ENCODE results near the gene PTPRQ. TPM values are rescaled to one million over a fixed set of nuclear protein-coding genes. Genes with fewer than 3 reads are reported as not detected.
"Not testable (repeated sequence)": the region's sequence is repeated elsewhere in the genome, so short reads cannot be mapped to it uniquely, and the experiment has no call there.

The PTPRQ gene
- total RNA-seq, 1 donor: 5.4 TPM

GRCh38 chr12:80676042-80676636, 232.1 kb downstream of the PTPRQ start:
- H3K4me1 ChIP-seq (ENCODE audit: insufficient read depth, low read length); H3K36me3 ChIP-seq (ENCODE audit: insufficient read depth, low read length); H3K4me3 ChIP-seq (ENCODE audit: insufficient read depth, low read length); H3K9me3 ChIP-seq (ENCODE audit: low read depth, low read length); H4K20me1 ChIP-seq (ENCODE audit: insufficient read depth, low read length); H3K79me2 ChIP-seq (ENCODE audit: insufficient read depth, low read length); H3K27ac ChIP-seq (ENCODE audit: low read depth, low read length); H3K4me2 ChIP-seq (ENCODE audit: insufficient read depth, low read length); DNase-seq (ENCODE audit: insufficient read length, low spot score, missing footprints); H3K27me3 ChIP-seq (ENCODE audit: insufficient read depth, low read length): not testable (repeated sequence)
- peak; percentile 35 for TF ChIP-seq CTCF (IDR thresholded peaks at IDR 0.05; ENCODE audit: extremely low read depth, low read depth, low read length)
- H2AFZ ChIP-seq (ENCODE audit: low read length): peak overlapping the region; percentile 11

GRCh38 chr12:80676856-80677255, 232.8 kb downstream of the PTPRQ start:
- no peak overlapping the region for H2AFZ ChIP-seq (ENCODE audit: low read length)

DNA sequence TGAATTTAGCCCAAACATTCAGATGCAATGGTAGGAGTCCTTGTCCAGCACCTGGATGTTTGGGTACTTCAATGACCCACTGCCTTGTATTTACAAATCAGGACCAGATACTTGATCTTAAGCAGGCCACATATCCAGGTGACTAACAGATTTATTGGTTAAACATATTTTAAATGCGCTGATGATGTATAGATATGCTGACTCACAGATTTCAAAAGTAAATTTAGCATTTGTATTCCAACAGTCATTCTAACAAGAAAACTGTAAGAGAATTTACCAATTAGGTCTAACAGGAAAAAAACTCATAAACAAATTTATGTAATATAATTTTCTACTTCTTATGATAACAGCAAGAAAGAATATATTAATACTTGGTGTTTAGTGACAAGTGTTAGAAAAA, 234.0 kb downstream of the PTPRQ start:
- Histone ChIP-seq H4K20me1 (ENCODE audit: insufficient read depth, low read length) (no peaks in the 10 kb centered on the region), H3K27me3 (ENCODE audit: insufficient read depth, low read length) (no peaks in the 10 kb centered on the region), H3K27ac (ENCODE audit: low read depth, low read length) (no peak overlapping the region), H2AFZ (ENCODE audit: low read length) (no peak overlapping the region), H3K36me3 (ENCODE audit: insufficient read depth, low read length) (no peaks in the 10 kb centered on the region), H3K9me3 (ENCODE audit: low read depth, low read length) (no peaks in the 10 kb centered on the region), H3K4me2 (ENCODE audit: insufficient read depth, low read length) (no peak overlapping the region), H3K79me2 (ENCODE audit: insufficient read depth, low read length) (no peaks in the 10 kb centered on the region), H3K4me3 (ENCODE audit: insufficient read depth, low read length) (no peak overlapping the region), H3K4me1 (ENCODE audit: insufficient read depth, low read length) (no peaks in the 10 kb centered on the region)
- no peak for DNase-seq (ENCODE audit: insufficient read length, low spot score, missing footprints)
- TF ChIP-seq CTCF (IDR thresholded peaks at IDR 0.05; ENCODE audit: extremely low read depth, low read depth, low read length): no peak

More at GRCh38 chr12:80676856-80677255, 232.8 kb downstream of the PTPRQ start:
- Histone ChIP-seq H3K27ac (ENCODE audit: low read depth, low read length) (no peak overlapping the region), H3K9me3 (ENCODE audit: low read depth, low read length) (no peaks in the 10 kb centered on the region), H3K27me3 (ENCODE audit: insufficient read depth, low read length) (no peaks in the 10 kb centered on the region), H4K20me1 (ENCODE audit: insufficient read depth, low read length) (no peaks in the 10 kb centered on the region), H3K4me1 (ENCODE audit: insufficient read depth, low read length) (no peaks in the 10 kb centered on the region), H3K4me2 (ENCODE audit: insufficient read depth, low read length) (no peak overlapping the region), H3K4me3 (ENCODE audit: insufficient read depth, low read length) (no peak overlapping the region), H3K79me2 (ENCODE audit: insufficient read depth, low read length) (no peaks in the 10 kb centered on the region), H3K36me3 (ENCODE audit: insufficient read depth, low read length) (no peaks in the 10 kb centered on the region)
- no peak for TF ChIP-seq CTCF (IDR thresholded peaks at IDR 0.05; ENCODE audit: extremely low read depth, low read depth, low read length)
- no peak for DNase-seq (ENCODE audit: insufficient read length, low spot score, missing footprints)

DNA sequence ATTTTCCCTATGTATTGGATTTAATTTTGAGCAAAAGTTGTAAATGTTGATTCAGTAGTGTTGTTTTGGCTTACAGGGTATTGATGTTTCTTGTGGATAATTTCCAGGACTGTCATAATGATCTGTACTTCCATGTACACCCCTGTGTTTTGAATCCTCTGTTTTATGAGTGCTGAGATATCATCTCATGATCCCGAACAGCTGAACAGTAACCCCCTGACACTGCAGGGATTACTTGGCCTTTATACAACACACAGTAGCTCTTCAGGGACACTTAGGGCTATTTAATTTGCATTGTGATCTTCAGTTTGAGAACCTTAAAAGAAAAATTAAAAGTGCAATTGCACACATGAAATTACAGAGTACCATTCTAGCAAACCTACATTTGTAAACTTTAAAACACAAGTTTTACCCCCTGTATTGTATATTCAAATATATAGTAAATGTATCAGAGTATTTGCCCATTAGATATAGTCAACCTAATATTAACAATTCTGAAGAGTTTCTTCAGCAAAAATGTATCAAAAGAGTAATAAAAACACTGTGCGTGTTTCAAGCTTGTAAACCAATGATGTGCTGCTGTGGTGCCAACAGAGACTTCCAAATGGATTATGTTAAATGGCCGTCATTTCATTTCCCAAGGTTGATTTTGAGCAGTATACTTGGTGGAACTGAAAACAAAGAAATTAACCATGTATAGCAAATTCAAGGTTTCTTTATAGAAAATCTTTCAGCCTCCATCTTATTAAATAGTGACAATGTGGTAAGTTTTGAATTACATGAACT, 235.5 kb downstream of the PTPRQ start:
- Histone ChIP-seq H3K9me3 (ENCODE audit: low read depth, low read length) (no peaks in the 10 kb centered on the region), H2AFZ (ENCODE audit: low read length) (no peak overlapping the region), H3K4me3 (ENCODE audit: insufficient read depth, low read length) (no peak overlapping the region), H3K79me2 (ENCODE audit: insufficient read depth, low read length) (no peaks in the 10 kb centered on the region), H3K4me1 (ENCODE audit: insufficient read depth, low read length) (no peaks in the 10 kb centered on the region), H4K20me1 (ENCODE audit: insufficient read depth, low read length) (no peaks in the 10 kb centered on the region), H3K4me2 (ENCODE audit: insufficient read depth, low read length) (no peak overlapping the region), H3K27me3 (ENCODE audit: insufficient read depth, low read length) (no peaks in the 10 kb centered on the region), H3K27ac (ENCODE audit: low read depth, low read length) (no peak overlapping the region), H3K36me3 (ENCODE audit: insufficient read depth, low read length) (no peaks in the 10 kb centered on the region)
- DNase-seq (ENCODE audit: insufficient read length, low spot score, missing footprints): no peak
- TF ChIP-seq CTCF (IDR thresholded peaks at IDR 0.05; ENCODE audit: extremely low read depth, low read depth, low read length): no peak
